LoVo (cell line): Measurements from ENCODE around the gene TEX10.
"Not testable (repeated sequence)": the region's sequence is repeated elsewhere in the genome, so short reads cannot be mapped to it uniquely, and the experiment has no call there.

Source experiments
- DNase-seq: peaks from one replicate; pipeline ENCODE4 v3.0.0-alpha.2; 2016; ENCODE audit warnings: low spot score

Gene TEX10

DNA sequence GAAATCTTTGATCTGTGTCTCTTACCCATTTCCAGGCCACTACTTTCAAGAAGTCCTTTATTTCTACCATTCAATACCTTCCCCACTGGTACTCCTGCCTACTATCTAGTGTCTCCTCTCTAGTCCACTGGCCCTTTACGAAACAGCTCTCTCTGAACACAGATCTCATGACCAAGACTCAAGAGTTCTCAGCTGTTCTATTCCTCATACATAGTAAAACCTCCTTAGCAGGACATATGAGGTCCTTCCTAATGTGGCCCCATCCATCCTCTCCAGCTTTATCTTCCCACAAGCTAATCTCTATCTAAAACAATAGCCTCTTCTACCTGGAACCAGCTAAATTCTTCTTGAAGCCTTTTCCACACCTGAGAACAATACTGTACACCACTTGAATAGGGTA, 2.6 kb downstream of the TEX10 start:
- no peak for DNase-seq

DNA sequence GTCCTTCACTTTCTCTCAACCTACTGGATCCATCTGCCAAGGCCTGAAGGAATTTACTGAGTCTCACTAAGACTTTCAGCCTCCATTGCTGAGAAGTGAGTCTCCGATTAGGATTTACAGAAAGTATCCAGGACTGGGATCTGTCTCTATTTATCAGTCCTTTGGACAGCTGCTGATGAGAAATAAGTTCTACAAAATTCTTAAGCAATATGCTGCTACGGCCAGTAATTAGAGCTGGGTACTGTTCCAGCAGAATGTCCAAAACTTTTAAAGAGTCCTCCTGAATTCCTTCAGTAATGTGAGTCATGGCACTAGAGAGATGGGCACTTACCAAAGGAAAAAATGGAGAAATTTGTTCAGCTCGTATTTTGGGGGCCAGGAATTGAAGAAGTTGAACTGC, 5.9 kb downstream of the TEX10 start:
- no peak for DNase-seq

DNA sequence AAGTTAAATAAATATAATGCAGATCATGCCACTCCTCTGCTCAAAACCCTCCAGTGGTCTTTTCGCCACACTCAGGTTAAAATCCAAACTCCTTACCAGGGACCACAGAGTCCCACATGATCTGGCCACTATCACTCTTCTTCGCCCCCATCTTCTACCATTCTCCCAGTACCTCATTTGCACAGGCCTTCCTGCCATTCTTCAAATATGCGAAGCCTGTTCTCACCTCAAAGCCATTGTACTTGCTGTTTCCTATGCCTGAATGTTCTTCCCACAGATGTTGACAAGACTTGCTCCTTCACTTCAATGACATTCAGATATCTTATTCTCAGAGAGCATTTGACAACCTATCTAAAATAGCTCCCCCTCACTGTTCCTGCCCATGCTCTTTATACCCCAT, 10.9 kb downstream of the TEX10 start:
- DNase-seq: no peak

GRCh38 chr9:100340224-100340623, 12.5 kb downstream of the TEX10 start:
- DNase-seq: no peak

DNA sequence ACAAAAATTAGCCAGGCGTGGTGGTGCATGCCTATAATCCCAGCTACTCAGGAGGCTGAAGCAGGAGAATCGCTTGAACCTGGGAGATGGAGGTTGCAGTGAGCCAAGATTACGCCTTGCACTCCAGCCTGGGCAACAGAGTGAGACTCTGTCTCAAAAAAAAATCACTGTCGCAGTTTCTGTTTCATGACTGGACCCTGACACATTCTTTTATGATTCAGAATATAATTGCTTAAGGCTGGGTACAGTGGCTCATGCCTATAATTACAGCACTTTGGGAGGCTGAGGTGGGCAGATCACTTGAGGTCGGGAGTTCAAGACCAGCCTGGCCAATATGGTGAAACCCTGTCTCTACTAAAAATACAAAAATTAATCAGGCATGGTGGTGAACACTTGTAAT, 14.0 kb downstream of the TEX10 start:
- DNase-seq: not testable (repeated sequence)

GRCh38 chr9:100324594-100325200, 28.0 kb downstream of the TEX10 start:
- DNase-seq: peak; percentile 32

GRCh38 chr9:100322954-100323536, 29.7 kb downstream of the TEX10 start:
- peak; percentile 6 for DNase-seq

DNA sequence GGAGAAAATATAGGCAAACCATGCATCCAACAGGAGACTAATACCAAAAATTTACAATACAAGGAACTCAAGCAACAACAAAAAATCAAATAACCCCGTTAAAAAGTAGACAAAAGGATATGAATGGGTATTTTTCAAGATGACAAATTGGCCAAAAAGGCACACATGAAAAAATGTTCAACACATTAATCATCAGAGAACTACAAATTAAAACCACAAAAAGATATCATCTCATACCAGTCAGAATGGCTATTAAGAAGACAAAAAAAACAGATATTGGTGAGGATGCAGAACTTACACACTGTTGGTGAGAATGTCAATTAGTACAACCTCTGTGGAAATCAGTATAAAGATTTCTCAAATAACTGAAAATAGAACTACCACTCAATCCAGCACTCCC, 35.0 kb downstream of the TEX10 start:
- no peak for DNase-seq

DNA sequence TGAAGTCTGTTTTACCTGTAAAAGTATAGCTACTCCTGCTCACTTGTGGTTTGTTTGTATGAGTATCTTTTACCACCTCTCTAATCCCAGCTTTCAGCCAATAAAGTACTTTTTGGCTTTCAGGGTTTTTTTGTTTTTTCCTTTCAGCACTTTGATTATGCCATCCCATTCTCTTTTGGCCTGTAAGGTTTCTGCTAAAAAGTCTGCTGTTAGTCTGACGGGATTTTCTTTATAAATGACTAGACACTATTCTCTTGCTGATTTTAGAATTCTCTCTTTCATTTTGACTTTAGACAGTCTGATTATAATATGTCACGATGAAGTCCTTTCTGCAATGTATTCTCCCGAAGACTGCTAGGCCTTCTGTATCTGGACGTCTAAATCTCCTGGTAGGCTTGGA, 37.2 kb downstream of the TEX10 start:
- no peak for DNase-seq

- no peak for DNase-seq
Measured at GRCh38 chr9:100309992-100310391, 42.8 kb downstream of the TEX10 start.

GRCh38 chr9:100308965-100309564, 43.7 kb downstream of the TEX10 start:
- no peak for DNase-seq

DNA sequence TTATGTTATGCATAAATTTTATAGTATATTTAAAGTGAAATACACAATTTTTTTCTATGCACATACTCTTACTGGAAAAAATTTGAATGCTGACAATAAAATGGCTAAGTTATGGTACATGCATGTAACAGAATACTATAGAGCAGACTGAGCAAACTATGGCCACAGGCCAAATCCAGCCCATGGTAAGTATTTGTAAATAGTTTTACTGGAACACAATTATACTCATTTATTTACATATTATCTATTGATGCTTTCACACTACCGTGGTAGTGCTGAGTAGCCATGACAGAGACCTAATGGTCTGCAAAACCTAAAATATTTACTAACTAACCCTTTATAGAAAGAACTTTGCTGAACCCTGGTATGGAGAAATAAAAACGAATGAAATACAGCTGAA, 45.7 kb downstream of the TEX10 start:
- DNase-seq: no peak

DNA sequence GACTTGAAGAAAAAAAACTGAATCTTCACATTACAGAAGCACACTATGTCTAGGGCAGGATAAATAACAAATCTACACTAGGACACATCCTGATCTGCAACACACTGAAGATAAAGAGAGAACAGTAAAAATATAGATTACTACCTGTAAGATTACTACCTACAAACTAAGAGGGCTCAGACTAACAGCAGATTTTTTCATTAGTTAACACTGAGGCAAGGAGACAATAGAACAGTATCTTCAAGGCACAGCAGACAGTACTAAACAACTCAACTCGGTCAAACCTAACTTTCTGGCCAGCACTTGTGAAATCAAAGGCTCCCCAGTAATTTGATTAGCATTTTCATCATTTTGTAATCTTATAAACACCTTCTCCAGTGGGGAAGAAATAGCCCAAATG, 46.5 kb downstream of the TEX10 start:
- no peak for DNase-seq

GRCh38 chr9:100303747-100304146, 49.0 kb downstream of the TEX10 start:
- no peak for DNase-seq

DNA sequence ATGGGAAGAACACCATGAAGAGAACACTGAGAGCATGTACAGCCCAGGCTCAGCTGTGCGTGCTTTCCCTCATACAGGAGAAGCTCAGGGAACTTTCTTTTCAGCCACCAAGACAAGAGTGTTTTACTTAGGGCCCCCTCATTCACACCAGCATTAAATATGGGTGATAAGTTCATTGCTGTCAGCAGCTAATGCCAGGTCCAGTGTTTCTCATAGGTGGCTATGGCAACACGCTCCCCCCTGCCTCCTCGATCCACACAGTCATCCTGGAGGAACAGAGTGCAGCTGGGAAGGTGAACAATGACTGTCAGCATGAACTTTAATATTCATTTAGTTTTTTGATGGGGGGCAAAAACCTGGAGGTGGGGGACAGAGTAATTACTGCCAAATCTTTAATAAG, 54.4 kb downstream of the TEX10 start:
- no peak for DNase-seq

GRCh38 chr9:100296407-100296806, 56.3 kb downstream of the TEX10 start:
- DNase-seq: no peak

GRCh38 chr9:100295240-100295639, 57.5 kb downstream of the TEX10 start:
- DNase-seq: no peak

DNA sequence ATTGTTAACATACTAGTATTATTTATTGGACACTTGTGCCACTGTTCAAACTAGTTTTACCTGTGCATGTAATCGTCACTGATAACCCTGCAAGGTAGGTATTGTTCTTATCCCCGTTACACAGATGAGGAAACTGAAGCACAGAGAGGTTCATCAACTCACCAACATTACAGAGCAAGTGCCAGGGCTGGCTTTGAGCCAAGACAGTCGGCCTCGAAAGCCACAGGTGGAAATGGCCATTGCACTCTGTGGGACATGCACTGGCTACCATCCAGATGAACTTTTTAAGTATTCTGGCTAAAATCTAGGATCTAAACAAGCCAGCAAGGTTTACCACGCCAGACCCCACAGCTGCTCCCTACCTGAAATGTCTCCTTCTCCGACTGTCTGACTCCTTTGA, 57.9 kb downstream of the TEX10 start:
- no peak for DNase-seq

DNA sequence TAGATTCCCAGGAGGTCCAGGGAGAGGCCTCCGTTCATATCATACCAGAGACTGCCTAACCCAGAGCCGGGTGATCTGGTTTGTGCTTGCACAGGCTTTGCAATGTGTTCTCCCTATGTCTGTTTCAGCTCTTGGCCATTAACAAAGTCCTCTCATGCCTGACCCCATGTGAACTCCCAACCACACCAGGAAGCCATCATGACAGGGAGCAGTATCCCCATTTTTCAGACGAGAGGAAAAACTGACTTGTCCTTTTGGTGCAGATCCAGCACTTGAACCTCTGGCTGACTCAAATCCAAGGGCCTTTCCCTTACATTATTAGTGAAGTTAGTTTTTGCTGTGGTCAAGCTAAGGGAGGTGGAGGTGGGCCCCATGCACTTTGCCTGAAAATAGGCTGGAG, 58.4 kb downstream of the TEX10 start:
- no peak for DNase-seq

DNA sequence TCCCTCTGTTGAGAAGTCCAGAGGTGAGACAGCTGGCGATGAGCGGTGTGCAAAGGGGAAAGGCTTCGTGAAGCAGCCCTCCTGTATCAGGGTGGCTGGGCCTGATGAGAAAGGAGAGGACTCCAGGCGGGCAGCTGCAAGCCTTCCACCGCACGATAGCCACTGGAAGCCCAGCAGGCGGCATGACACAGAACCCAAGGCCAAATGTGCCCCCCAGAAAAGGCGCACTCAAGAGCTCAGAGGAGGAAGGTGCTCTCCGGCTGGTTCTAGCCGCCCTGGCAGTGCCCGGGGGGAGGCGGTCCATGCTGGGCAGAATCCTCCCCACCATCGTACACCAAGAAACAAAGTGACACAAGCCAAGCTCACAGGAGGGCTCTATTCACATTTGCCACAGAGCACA, 60.3 kb downstream of the TEX10 start:
- no peak for DNase-seq

DNA sequence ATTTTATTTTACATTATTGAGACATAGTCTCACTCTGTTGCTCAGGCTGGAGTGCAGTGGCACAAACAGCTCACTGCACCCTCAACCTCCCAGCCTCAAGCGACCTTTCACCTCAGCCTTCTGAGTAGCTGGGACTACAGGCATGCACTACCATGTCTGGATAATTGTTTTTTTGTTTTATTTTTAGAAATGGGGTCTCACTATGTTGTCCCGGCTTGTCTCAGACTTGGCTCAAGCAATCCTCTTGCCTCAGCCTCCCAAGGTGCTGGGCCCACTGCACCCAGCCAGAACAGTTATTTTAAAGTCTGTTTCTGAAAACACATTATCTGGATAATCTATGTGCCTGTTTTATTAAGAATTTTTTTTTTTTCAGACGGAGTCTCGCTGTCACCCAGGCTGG, 62.0 kb downstream of the TEX10 start:
- DNase-seq: no peak

GRCh38 chr9:100287186-100287585, 65.6 kb downstream of the TEX10 start:
- DNase-seq: no peak

DNA sequence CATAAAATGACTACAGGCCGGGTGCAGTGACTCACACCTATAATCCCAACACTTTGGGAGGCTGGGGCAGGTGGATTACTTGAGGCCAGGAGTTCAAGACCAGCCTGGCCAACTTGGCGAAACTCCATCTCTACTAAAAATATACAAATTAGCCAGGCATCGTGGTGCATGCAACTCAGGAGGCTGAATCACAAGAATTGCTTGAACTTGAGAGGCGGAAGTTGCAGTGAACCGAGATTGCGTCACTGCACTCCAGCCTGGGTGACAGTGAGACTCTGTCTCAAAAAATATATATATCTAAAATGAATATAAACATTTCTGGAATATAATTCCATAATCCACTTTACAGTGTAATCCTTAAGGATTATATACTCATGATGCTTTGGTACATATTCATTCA, 66.5 kb downstream of the TEX10 start:
- no peak for DNase-seq

DNA sequence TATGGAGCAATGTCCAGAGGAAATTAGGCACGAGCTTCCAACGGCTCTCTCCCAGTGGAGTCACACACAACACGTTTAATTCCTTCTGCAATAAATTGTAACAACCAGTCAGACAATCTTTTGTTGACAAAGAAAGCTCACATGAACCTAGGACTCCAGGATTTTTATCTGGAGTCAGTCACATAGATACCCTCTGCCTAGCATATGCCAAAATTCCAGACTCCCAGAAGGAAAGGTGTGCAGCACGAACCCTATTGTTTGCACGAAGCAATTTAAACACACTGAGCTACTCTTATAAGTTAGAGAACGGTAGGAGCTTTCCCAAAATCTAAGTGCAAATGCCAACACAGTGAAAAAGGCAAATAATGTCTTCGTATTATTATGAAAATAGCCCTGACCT, 67.1 kb downstream of the TEX10 start:
- DNase-seq: no peak
